ENCODE results near the gene ANKS6.

The ANKS6 gene

GRCh38 chr9:98796364-98797101 is at the start of gene ANKS6:
TSS of gene ANKS6 (minus strand) at chr9:98796555. CDS start at chr9:98796491, 64 bp downstream.
- peak; percentile 94 for DNase-seq

GRCh38 chr9:98846081-98846480 is 49.7 kb upstream of the ANKS6 start:
- no peak for DNase-seq

- no peak for DNase-seq
Observed at GRCh38 chr9:98842510-98842909, 46.2 kb upstream of the ANKS6 start.

GRCh38 chr9:98839724-98840123 is 43.4 kb upstream of the ANKS6 start:
- DNase-seq: no peak

GRCh38 chr9:98838868-98839565 is 42.7 kb upstream of the ANKS6 start:
- no peak for DNase-seq

GRCh38 chr9:98838155-98838867 is 42.0 kb upstream of the ANKS6 start:
- no peak for DNase-seq

- DNase-seq: no peak
Observed at GRCh38 chr9:98837516-98837915, 41.2 kb upstream of the ANKS6 start.

GRCh38 chr9:98836206-98836605 is 39.9 kb upstream of the ANKS6 start:
- no peak for DNase-seq

- DNase-seq: no peak
Observed at GRCh38 chr9:98834386-98834785, 38.0 kb upstream of the ANKS6 start.

GRCh38 chr9:98833090-98833956 is 37.0 kb upstream of the ANKS6 start:
- DNase-seq: no peak

- DNase-seq: no peak
Observed at GRCh38 chr9:98832768-98833089, 36.4 kb upstream of the ANKS6 start.

- DNase-seq: peak; percentile 66
Observed at GRCh38 chr9:98831696-98832095, 35.3 kb upstream of the ANKS6 start.

GRCh38 chr9:98830554-98830953 is 34.2 kb upstream of the ANKS6 start:
- DNase-seq: no peak

- no peak for DNase-seq
Observed at GRCh38 chr9:98829766-98830165, 33.4 kb upstream of the ANKS6 start.

GRCh38 chr9:98826716-98827115 is 30.4 kb upstream of the ANKS6 start:
- DNase-seq: no peak

- DNase-seq: peak; percentile 30
Observed at GRCh38 chr9:98825414-98825813, 29.1 kb upstream of the ANKS6 start.

GRCh38 chr9:98823666-98824334 is 27.4 kb upstream of the ANKS6 start:
- DNase-seq: no peak

GRCh38 chr9:98822661-98823060 is 26.3 kb upstream of the ANKS6 start:
- no peak for DNase-seq

- no peak for DNase-seq
Observed at GRCh38 chr9:98821831-98822230, 25.5 kb upstream of the ANKS6 start.

GRCh38 chr9:98819231-98819630 is 22.9 kb upstream of the ANKS6 start:
- no peak for DNase-seq

- DNase-seq: no peak
Observed at GRCh38 chr9:98818764-98819163, 22.4 kb upstream of the ANKS6 start.

- DNase-seq: no peak
Observed at GRCh38 chr9:98815391-98815951, 19.1 kb upstream of the ANKS6 start.

All from eye (tissue), 1 donor.